Astrocyte (in vitro differentiated cells and primary cell): ENCODE data around the gene SRF. TPM values are rescaled to one million over a fixed set of nuclear protein-coding genes. Genes with fewer than 3 reads are reported as not detected.

Experiments used
- DNase-seq: peaks from one replicate; pipeline ENCODE4 v3.0.0-alpha.2; 2010; ENCODE audit warnings: low read depth
- FAIRE-seq: peaks from 2 replicates; lab custom pipeline; 2011; peaks lifted over from hg19 to GRCh38; lab: Jason Lieb, UNC
- H2AFZ ChIP-seq: 2 replicates; pipeline ENCODE4 v1.6.0; 2012; ENCODE audit warnings: low read depth, low read length, inconsistent platforms
- H3K27ac ChIP-seq: 2 replicates; pipeline ENCODE4 v1.5.1; 2011; ENCODE audit warnings: low read depth, low read length, inconsistent platforms
- H3K27me3 ChIP-seq: 2 replicates; pipeline ENCODE4 v1.6.0; 2011; ENCODE audit warnings: low read length, inconsistent platforms; ENCODE audit not compliant: insufficient read depth
- H3K36me3 ChIP-seq: 2 replicates; pipeline ENCODE4 v1.5.1; 2011; ENCODE audit warnings: low read length, inconsistent platforms; ENCODE audit not compliant: insufficient read depth
- H3K4me1 ChIP-seq: 2 replicates; pipeline ENCODE4 v1.5.1; 2011; ENCODE audit warnings: low read length, inconsistent platforms; ENCODE audit not compliant: insufficient read depth
- H3K4me2 ChIP-seq: 2 replicates; pipeline ENCODE4 v1.6.0; 2012; ENCODE audit warnings: low read length, inconsistent platforms
- H3K4me3 ChIP-seq: 2 replicates; pipeline ENCODE4 v1.5.1; 2011; ENCODE audit warnings: low read depth, mild to moderate bottlenecking, low read length, inconsistent platforms; ENCODE audit not compliant: insufficient read depth
- H3K79me2 ChIP-seq: 2 replicates; pipeline ENCODE4 v1.6.0; 2012; ENCODE audit warnings: mild to moderate bottlenecking, low read length, inconsistent platforms; ENCODE audit not compliant: insufficient read depth
- H3K9ac ChIP-seq: 2 replicates; pipeline ENCODE4 v1.6.0; 2012; ENCODE audit warnings: mild to moderate bottlenecking, low read length, inconsistent platforms
- H3K9me3 ChIP-seq: 2 replicates; pipeline ENCODE4 v1.5.1; 2012; ENCODE audit warnings: low read depth, mild to moderate bottlenecking, low read length, inconsistent platforms; ENCODE audit not compliant: insufficient read depth
- H4K20me1 ChIP-seq: 2 replicates; pipeline ENCODE4 v1.6.0; 2012; ENCODE audit warnings: low read length, inconsistent platforms; ENCODE audit not compliant: insufficient read depth
- H3K27ac Mint-ChIP-seq: one replicate; pipeline ENCODE4 v1.8.0; 2021; ENCODE audit warnings: mild to moderate bottlenecking, mixed read lengths; ENCODE audit not compliant: unreplicated experiment
- H3K27me3 Mint-ChIP-seq: one replicate; pipeline ENCODE4 v1.8.0; 2021; ENCODE audit warnings: low read depth, mixed read lengths; ENCODE audit not compliant: unreplicated experiment
- H3K36me3 Mint-ChIP-seq: one replicate; pipeline ENCODE4 v1.8.0; 2021; ENCODE audit warnings: low read depth, mixed read lengths; ENCODE audit not compliant: unreplicated experiment
- H3K4me1 Mint-ChIP-seq: one replicate; pipeline ENCODE4 v1.8.0; 2021; ENCODE audit warnings: low read depth, mixed read lengths; ENCODE audit not compliant: unreplicated experiment
- H3K4me3 Mint-ChIP-seq: one replicate; pipeline ENCODE4 v1.8.0; 2021; ENCODE audit warnings: mild to moderate bottlenecking, moderate library complexity, mixed read lengths; ENCODE audit not compliant: unreplicated experiment
- H3K9me3 Mint-ChIP-seq: one replicate; pipeline ENCODE4 v1.8.0; 2021; ENCODE audit warnings: mild to moderate bottlenecking, mixed read lengths; ENCODE audit not compliant: unreplicated experiment
- CTCF ChIP-seq: IDR thresholded peaks from 2 replicates; pipeline ENCODE4 v1.5.1; 2011; ENCODE audit warnings: low read depth, mild to moderate bottlenecking, inconsistent platforms, low read length, moderate library complexity; ENCODE audit not compliant: insufficient read depth
- EZH2 ChIP-seq: IDR thresholded peaks from 2 replicates; pipeline ENCODE4 v1.6.1; 2012; ENCODE audit warnings: mild to moderate bottlenecking, low read length, inconsistent platforms; ENCODE audit not compliant: insufficient read depth
- total RNA-seq: library from RNA; stranded (reverse); gene quantifications from 2 replicates; pipeline ENCODE4 v1.2.1, GENCODE V29; 2021

Gene SRF
- total RNA-seq, 1 donor from 2014 or later, result 53.5 TPM

GRCh38 chr6:43180058-43180457, 9.0 kb downstream of the SRF start:
- no peak overlapping the region for H3K4me3 Mint-ChIP-seq
- FAIRE-seq (no peak), DNase-seq (no peak)
- Histone ChIP-seq H3K27me3 (no peaks in the 10 kb centered on the region), H4K20me1 (peaks cover 46% of the 10 kb centered on the region), H3K36me3 (peaks cover 36% of the 10 kb centered on the region), H3K9me3 (no peaks in the 10 kb centered on the region), H3K27ac (no peak overlapping the region), H2AFZ (no peak overlapping the region), H3K4me1 (peaks cover 27% of the 10 kb centered on the region), H3K4me2 (no peak overlapping the region), H3K9ac (no peak overlapping the region), H3K4me3 (no peak overlapping the region), H3K79me2 (peaks cover 35% of the 10 kb centered on the region)
- H3K27me3 Mint-ChIP-seq, result no peaks in the 10 kb centered on the region
- H3K9me3 Mint-ChIP-seq, result no peaks in the 10 kb centered on the region
- TF ChIP-seq CTCF (no peak), EZH2 (no peak)
- peaks cover 17% of the 10 kb centered on the region for H3K36me3 Mint-ChIP-seq
- H3K4me1 Mint-ChIP-seq, result peaks cover 32% of the 10 kb centered on the region
- no peak overlapping the region for H3K27ac Mint-ChIP-seq

GRCh38 chr6:43180985-43181384, 9.9 kb downstream of the SRF start:
- H3K4me1 ChIP-seq, result peaks cover 21% of the 10 kb centered on the region
- no peak overlapping the region for H2AFZ ChIP-seq
- H3K27ac Mint-ChIP-seq, result peak overlapping the region; percentile 6
- peak overlapping the region; percentile 37 for H3K9ac ChIP-seq
- peak overlapping the region; percentile 91 for H3K4me2 ChIP-seq
- peak overlapping the region; percentile 82 for H3K4me3 Mint-ChIP-seq
- no peaks in the 10 kb centered on the region for H3K27me3 Mint-ChIP-seq
- no peaks in the 10 kb centered on the region for H3K9me3 Mint-ChIP-seq
- peaks cover 25% of the 10 kb centered on the region for H3K79me2 ChIP-seq
- TF ChIP-seq CTCF (no peak), EZH2 (no peak)
- no peak overlapping the region for H3K4me3 ChIP-seq
- peaks cover 23% of the 10 kb centered on the region for H3K4me1 Mint-ChIP-seq
- peaks cover 37% of the 10 kb centered on the region for H4K20me1 ChIP-seq
- H3K27ac ChIP-seq, result peak overlapping the region; percentile 3
- H3K9me3 ChIP-seq, result no peaks in the 10 kb centered on the region
- H3K36me3 Mint-ChIP-seq, result peaks cover 11% of the 10 kb centered on the region
- H3K36me3 ChIP-seq, result peaks cover 26% of the 10 kb centered on the region
- no peak for FAIRE-seq
- no peaks in the 10 kb centered on the region for H3K27me3 ChIP-seq
- DNase-seq, result peak; percentile 31

- H3K4me3 ChIP-seq, result peak overlapping the region; percentile 68
- H3K9ac ChIP-seq, result peak overlapping the region; percentile 77
- H3K79me2 ChIP-seq, result peaks cover 19% of the 10 kb centered on the region
- peaks cover 19% of the 10 kb centered on the region for H3K4me1 ChIP-seq
- peak overlapping the region; percentile 91 for H3K4me2 ChIP-seq
- no peaks in the 10 kb centered on the region for H3K9me3 ChIP-seq
- Mint-ChIP-seq H3K4me1 (peaks cover 21% of the 10 kb centered on the region), H3K27me3 (no peaks in the 10 kb centered on the region), H3K9me3 (no peaks in the 10 kb centered on the region), H3K36me3 (peaks cover 11% of the 10 kb centered on the region), H3K27ac (peak overlapping the region; percentile 45), H3K4me3 (peak overlapping the region; percentile 82)
- TF ChIP-seq EZH2 (no peak), CTCF (no peak)
- peak overlapping the region; percentile 39 for H3K27ac ChIP-seq
- DNase-seq (no peak), FAIRE-seq (no peak)
- H3K36me3 ChIP-seq, result peaks cover 20% of the 10 kb centered on the region
- no peaks in the 10 kb centered on the region for H3K27me3 ChIP-seq
- peaks cover 31% of the 10 kb centered on the region for H4K20me1 ChIP-seq
- peak overlapping the region; percentile 64 for H2AFZ ChIP-seq
These were observed 10.5 kb downstream of the SRF start for GRCh38 chr6:43181621-43181941.
